AG10803 (cell line): ENCODE measurements around the gene MED23.

Experiments
- DNase-seq: peaks from one replicate; pipeline ENCODE4 v3.0.0; 2010; ENCODE audit warnings: low read depth
- H3K4me3 ChIP-seq: 2 replicates; pipeline ENCODE4 v1.5.1; 2011; ENCODE audit warnings: mild to moderate bottlenecking, low read length, control low read depth
- TF ChIP-seq, protein P1 (sequence below): conservative IDR thresholded peaks from 2 replicates; pipeline ENCODE4 v1.5.1; 2011; ENCODE audit warnings: mild to moderate bottlenecking, low read length, control low read depth, inconsistent platforms

The MED23 gene, protein sequence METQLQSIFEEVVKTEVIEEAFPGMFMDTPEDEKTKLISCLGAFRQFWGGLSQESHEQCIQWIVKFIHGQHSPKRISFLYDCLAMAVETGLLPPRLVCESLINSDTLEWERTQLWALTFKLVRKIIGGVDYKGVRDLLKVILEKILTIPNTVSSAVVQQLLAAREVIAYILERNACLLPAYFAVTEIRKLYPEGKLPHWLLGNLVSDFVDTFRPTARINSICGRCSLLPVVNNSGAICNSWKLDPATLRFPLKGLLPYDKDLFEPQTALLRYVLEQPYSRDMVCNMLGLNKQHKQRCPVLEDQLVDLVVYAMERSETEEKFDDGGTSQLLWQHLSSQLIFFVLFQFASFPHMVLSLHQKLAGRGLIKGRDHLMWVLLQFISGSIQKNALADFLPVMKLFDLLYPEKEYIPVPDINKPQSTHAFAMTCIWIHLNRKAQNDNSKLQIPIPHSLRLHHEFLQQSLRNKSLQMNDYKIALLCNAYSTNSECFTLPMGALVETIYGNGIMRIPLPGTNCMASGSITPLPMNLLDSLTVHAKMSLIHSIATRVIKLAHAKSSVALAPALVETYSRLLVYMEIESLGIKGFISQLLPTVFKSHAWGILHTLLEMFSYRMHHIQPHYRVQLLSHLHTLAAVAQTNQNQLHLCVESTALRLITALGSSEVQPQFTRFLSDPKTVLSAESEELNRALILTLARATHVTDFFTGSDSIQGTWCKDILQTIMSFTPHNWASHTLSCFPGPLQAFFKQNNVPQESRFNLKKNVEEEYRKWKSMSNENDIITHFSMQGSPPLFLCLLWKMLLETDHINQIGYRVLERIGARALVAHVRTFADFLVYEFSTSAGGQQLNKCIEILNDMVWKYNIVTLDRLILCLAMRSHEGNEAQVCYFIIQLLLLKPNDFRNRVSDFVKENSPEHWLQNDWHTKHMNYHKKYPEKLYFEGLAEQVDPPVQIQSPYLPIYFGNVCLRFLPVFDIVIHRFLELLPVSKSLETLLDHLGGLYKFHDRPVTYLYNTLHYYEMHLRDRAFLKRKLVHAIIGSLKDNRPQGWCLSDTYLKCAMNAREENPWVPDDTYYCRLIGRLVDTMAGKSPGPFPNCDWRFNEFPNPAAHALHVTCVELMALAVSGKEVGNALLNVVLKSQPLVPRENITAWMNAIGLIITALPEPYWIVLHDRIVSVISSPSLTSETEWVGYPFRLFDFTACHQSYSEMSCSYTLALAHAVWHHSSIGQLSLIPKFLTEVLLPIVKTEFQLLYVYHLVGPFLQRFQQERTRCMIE (N-terminal part only)

DNA sequence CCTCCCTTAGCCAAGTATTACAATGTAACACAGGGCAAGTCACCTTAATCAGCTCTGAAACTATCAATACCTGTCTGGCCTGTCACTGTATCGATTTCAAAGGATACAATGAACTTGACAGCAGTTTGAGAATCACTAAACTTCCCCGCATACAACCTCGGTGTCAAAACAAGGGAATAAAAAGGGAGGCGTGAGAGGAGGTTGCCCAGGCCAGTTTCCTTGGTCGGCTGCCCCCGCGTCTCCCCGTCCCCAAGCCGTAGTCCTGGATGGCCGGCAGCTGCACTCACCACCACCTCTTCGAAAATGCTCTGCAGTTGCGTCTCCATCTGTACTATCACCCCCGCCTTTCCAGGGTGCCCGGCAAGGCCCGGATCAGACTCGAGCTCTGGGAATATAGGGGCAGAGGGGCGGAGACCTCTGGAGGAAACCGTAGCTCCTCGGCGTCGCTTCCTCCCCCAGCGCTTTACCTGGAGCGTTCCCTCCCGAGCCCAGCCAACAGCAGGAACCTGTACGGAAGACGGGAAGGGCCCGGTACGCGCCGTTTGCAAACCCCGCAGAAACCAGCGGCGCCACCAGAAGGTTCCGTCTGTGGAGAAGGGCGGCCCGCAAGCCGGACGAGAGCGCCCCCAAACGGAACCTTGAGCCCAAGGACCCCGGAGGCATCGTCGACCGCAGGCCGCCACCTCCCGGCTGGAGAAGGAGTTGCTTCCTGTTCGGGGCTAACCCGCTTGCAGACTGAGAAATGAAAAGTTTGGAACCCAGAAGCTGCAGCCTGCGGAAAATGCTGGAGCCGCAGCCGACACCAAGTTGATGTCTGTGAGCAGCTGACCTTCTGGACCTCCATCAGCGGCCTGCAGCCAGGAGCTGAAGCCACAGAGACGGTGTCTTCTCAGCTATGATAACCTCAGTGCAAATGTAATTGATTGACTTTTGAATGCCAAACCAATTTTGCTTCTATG lies at the start of gene MED23:
Gene MED23, minus strand, starts transcription at position 519 of the 959 bp plus-strand sequence. Its CDS starts 193 bp downstream, at position 326.
- TF ChIP-seq, protein P1, sequence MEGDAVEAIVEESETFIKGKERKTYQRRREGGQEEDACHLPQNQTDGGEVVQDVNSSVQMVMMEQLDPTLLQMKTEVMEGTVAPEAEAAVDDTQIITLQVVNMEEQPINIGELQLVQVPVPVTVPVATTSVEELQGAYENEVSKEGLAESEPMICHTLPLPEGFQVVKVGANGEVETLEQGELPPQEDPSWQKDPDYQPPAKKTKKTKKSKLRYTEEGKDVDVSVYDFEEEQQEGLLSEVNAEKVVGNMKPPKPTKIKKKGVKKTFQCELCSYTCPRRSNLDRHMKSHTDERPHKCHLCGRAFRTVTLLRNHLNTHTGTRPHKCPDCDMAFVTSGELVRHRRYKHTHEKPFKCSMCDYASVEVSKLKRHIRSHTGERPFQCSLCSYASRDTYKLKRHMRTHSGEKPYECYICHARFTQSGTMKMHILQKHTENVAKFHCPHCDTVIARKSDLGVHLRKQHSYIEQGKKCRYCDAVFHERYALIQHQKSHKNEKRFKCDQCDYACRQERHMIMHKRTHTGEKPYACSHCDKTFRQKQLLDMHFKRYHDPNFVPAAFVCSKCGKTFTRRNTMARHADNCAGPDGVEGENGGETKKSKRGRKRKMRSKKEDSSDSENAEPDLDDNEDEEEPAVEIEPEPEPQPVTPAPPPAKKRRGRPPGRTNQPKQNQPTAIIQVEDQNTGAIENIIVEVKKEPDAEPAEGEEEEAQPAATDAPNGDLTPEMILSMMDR = peak; percentile 97
- peak; percentile 93 for DNase-seq

DNA sequence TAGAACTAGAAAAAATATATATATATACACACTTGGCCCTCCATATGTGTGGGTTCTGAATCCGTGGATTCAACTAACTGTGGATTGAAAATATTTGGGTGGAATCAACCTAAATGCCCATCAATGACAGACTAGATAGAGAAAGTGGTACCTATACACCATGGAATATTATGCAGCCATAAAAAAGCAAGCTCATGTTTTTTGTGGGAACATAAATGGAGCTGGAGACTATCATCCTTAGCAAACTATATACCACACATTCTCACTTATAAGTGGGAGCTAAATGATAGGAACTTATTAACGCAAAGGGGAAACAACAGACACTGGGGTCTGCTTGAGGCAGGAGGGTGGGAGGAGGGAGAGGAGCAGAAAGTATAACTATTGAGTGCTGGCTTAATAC lies 45.1 kb upstream of the MED23 start:
- H3K4me3 ChIP-seq = no peak overlapping the region
- no peak for DNase-seq
- TF ChIP-seq, protein P1 = no peak

More for the DNA sequence above, at the start of gene MED23:
- H3K4me3 ChIP-seq = peak within 1 kb of the TSS; percentile 85

DNA sequence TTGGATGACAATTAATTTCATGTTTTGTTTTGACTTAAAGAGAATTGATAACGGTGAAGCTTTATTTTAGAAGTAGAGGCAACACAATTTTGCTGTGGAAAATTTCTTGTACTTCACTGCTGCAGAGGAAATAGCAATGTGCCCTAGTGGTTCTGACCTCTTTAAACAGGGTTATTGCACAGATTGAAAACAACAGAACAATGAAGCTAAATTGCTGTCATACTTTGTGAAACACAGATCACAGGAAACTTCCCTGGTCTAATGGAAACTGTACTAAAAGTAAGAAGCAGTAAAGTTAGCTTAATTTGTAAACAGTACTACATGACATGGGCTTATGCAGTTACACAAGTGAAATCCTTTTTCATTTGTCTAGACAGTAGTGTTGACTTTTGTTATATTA lies 41.8 kb upstream of the MED23 start:
- H3K4me3 ChIP-seq = no peak overlapping the region
- DNase-seq = no peak
- TF ChIP-seq, protein P1 = no peak

DNA sequence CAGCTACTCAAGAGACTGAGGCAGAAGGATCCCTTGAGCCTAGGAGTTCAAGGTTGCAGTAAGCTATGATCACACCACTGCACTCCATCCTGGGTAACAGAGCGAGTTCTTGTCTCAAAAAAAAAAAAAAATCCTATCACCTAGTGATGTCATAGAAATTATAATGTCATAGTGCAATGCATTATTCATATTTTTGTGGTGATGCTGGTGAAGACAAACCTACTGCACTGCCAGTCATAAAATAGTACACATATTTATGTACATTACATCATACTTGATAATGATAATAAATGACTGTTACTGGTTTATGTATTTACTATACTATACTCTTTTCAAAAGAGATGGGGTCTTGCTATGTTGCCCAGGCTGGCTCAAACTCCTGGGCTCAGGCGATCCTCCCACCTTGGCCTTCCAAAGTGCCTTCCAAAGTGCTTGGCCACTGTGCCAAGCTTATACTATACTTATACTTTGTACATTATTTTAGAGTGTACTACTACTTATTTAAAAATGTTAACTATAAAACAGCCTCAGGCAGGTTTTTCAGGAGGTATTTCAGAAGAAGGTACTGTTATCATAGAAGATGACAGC lies 35.6 kb upstream of the MED23 start:
- TF ChIP-seq, protein P1 = no peak
- no peak for DNase-seq
- no peak overlapping the region for H3K4me3 ChIP-seq

DNA sequence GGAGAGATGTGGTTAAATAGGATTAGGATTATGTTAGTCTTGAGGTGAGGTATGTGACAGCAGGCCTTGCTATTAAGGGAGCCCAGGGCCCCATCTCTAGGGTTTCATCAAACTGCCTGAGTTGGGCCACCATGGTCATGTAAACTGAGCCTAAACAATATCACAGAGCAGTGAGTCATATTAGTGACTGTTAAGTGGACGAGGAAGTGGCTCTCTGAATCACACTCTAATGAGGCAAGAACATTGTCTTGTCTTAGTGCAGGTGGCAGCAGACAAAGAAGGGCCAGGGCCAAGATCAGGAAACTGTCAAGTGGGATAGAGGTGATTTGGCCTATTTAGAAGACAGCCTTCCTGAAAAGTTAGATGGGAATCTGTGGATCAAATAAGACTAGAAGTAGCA lies 32.2 kb upstream of the MED23 start:
- H3K4me3 ChIP-seq = no peak overlapping the region
- TF ChIP-seq, protein P1 = no peak
- peak; percentile 42 for DNase-seq
